Activated T-helper 17 cell treated with anti-CD3 and anti-CD28 coated beads, Interleukin-2, amount 50 U/mL, for 72 hours (primary cell): ENCODE data around the gene DACT1. TPM values are rescaled to one million over a fixed set of nuclear protein-coding genes. Genes with fewer than 3 reads are reported as not detected.

ENCODE experiments used
- ATAC-seq: fragments of 150-1000 bp; cut with Tn5 transposase; replicated peaks from 2 replicates; pipeline ENCODE4 v1.10.0; 2021; ENCODE audit warnings: mild to moderate bottlenecking, moderate library complexity
- H3K27ac Mint-ChIP-seq: one replicate; pipeline ENCODE4 v1.8.0; 2022; ENCODE audit warnings: mixed read lengths
- H3K27me3 Mint-ChIP-seq: one replicate; pipeline ENCODE4 v1.8.0; 2022; ENCODE audit warnings: mixed read lengths
- H3K36me3 Mint-ChIP-seq: one replicate; pipeline ENCODE4 v1.8.0; 2022; ENCODE audit warnings: low read depth, mild to moderate bottlenecking, mixed read lengths
- H3K4me1 Mint-ChIP-seq: one replicate; pipeline ENCODE4 v1.8.0; 2022; ENCODE audit warnings: mixed read lengths
- H3K4me3 Mint-ChIP-seq: one replicate; pipeline ENCODE4 v1.8.0; 2022; ENCODE audit warnings: mild to moderate bottlenecking, mixed read lengths
- H3K9me3 Mint-ChIP-seq: one replicate; pipeline ENCODE4 v1.8.0; 2022; ENCODE audit warnings: mixed read lengths
- total RNA-seq, 2 donors: library from RNA; stranded (reverse); gene quantifications; one replicate each; pipeline ENCODE4 v1.2.3, GENCODE V29; 2022

DACT1 gene
- total RNA-seq, 2 donors from 2014 or later = 2.5 to 2.8 TPM

GRCh38 chr14:58643366-58643765 is 5.6 kb downstream of the DACT1 start:
- Mint-ChIP-seq H3K36me3 (no peaks in the 10 kb centered on the region), H3K27ac (no peak overlapping the region), H3K4me3 (no peak overlapping the region), H3K4me1 (peaks cover 6% of the 10 kb centered on the region), H3K27me3 (peaks cover 16% of the 10 kb centered on the region), H3K9me3 (no peaks in the 10 kb centered on the region)
- no peak for ATAC-seq

DNA sequence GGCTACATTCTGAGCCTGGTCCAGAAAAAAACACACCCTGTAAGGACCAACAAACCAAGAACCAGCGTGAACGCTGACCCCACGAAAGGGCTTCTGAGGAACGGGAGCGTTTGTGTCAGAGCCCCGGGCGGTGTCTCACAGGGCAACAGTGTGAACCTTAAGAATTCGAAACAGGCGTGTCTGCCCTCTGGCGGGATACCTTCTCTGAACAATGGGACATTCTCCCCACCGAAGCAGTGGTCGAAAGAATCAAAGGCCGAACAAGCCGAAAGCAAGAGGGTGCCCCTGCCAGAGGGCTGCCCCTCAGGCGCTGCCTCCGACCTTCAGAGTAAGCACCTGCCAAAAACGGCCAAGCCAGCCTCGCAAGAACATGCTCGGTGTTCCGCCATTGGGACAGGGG is 7.9 kb downstream of the DACT1 start:
- Mint-ChIP-seq H3K27me3 (peaks cover 4% of the 10 kb centered on the region), H3K27ac (no peak overlapping the region), H3K36me3 (no peaks in the 10 kb centered on the region), H3K9me3 (no peaks in the 10 kb centered on the region), H3K4me1 (no peaks in the 10 kb centered on the region), H3K4me3 (no peak overlapping the region)
- ATAC-seq = no peak

GRCh38 chr14:58646479-58646878 is 8.7 kb downstream of the DACT1 start:
- ATAC-seq = no peak
- Mint-ChIP-seq H3K4me3 (no peak overlapping the region), H3K4me1 (no peaks in the 10 kb centered on the region), H3K27ac (no peak overlapping the region), H3K9me3 (no peaks in the 10 kb centered on the region), H3K27me3 (peaks cover 2% of the 10 kb centered on the region), H3K36me3 (no peaks in the 10 kb centered on the region)

DNA sequence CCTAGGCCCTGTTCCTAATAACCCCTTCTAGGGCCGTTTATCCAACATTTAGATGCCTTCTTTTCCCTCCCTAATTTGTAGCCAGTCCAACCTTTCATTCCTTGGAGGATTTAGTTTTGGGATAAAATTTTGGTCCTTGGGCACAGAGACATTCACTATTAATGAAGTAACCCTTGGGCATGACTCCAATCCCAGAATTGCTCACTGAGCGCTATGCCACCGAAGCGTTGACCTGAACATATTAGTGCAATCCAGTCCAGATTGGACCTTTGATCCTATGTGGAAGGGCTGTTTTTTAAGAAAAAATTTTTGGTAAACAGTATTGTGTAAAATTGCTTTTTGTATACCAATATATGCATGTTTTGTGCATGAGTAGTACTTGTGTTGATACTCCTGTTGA is 10.0 kb downstream of the DACT1 start:
- Mint-ChIP-seq H3K9me3 (no peaks in the 10 kb centered on the region), H3K27me3 (no peaks in the 10 kb centered on the region), H3K36me3 (no peaks in the 10 kb centered on the region), H3K4me3 (no peak overlapping the region), H3K4me1 (no peaks in the 10 kb centered on the region), H3K27ac (no peak overlapping the region)
- no peak for ATAC-seq

GRCh38 chr14:58650857-58651256 is 13.1 kb downstream of the DACT1 start:
- Mint-ChIP-seq H3K27ac (no peak overlapping the region), H3K4me1 (no peaks in the 10 kb centered on the region), H3K4me3 (no peak overlapping the region), H3K27me3 (peaks cover 10% of the 10 kb centered on the region), H3K9me3 (no peaks in the 10 kb centered on the region), H3K36me3 (no peaks in the 10 kb centered on the region)
- ATAC-seq = no peak

DNA sequence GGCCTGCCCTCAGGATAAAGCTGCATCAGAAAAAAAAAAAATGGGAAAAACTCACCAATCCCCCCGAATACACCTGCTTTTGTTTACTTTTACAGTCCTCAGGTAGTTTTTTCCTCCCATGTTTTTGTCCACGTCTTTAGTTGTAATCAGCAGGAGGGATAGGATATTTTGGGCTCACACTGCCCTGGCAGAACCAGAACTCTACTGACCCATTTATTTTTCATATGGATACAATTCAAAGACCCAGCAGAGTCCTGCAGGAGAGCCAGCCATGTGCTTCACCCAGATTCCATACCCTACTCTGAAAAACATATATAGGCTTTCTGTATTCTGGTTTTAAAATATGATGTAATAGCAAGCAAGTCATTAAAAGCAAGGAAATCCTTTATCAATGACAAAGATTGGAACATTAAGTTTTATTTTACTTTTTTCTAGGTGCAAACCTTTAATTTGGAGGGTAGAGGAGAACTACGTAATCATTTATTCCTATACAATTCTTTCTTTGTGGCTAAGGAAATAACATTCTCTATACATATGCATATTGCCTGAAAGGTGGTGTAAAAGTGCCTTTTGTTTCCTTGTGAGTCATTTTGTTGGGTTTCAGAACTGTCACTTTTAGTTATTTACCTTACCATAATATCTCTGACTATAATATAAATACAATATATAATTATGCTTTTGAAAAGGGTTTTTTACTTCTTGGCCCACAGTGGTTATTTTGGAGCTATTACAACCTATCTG is 19.1 kb downstream of the DACT1 start:
- Mint-ChIP-seq H3K36me3 (no peaks in the 10 kb centered on the region), H3K9me3 (no peaks in the 10 kb centered on the region), H3K4me3 (no peak overlapping the region), H3K4me1 (no peaks in the 10 kb centered on the region), H3K27me3 (peaks cover 10% of the 10 kb centered on the region), H3K27ac (no peak overlapping the region)
- no peak for ATAC-seq

DNA sequence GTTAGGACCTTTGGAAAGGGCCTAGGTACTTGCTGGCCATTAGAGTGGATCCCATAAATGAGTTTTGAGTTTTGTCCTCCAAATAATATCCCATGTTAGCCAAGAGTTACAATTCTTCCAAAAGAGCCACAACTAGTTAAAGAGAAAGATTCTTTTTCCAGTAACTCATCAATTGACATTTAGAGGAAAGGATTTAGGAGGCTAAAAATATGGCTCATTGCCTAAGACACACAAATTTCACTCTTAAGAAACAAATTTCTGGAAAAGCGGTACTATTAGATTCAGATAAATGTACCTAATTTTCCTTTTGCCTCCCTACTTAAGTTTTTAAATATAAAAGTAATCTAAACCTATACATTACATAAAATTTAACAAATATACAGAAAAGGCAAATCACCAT is 21.3 kb downstream of the DACT1 start:
- no peaks in the 10 kb centered on the region for H3K9me3 Mint-ChIP-seq
- H3K36me3 Mint-ChIP-seq = no peaks in the 10 kb centered on the region
- no peaks in the 10 kb centered on the region for H3K4me1 Mint-ChIP-seq

GRCh38 chr14:58659846-58660245 is 22.1 kb downstream of the DACT1 start:
- no peak overlapping the region for H3K27ac Mint-ChIP-seq
- H3K9me3 Mint-ChIP-seq = no peaks in the 10 kb centered on the region
- H3K4me3 Mint-ChIP-seq = no peak overlapping the region
- H3K36me3 Mint-ChIP-seq = no peaks in the 10 kb centered on the region
- no peak for ATAC-seq
- no peaks in the 10 kb centered on the region for H3K4me1 Mint-ChIP-seq
- peaks cover 3% of the 10 kb centered on the region for H3K27me3 Mint-ChIP-seq

More for the DNA sequence above, 21.3 kb downstream of the DACT1 start:
- peaks cover 7% of the 10 kb centered on the region for H3K27me3 Mint-ChIP-seq
- no peak overlapping the region for H3K4me3 Mint-ChIP-seq
- no peak for ATAC-seq
- H3K27ac Mint-ChIP-seq = no peak overlapping the region

DNA sequence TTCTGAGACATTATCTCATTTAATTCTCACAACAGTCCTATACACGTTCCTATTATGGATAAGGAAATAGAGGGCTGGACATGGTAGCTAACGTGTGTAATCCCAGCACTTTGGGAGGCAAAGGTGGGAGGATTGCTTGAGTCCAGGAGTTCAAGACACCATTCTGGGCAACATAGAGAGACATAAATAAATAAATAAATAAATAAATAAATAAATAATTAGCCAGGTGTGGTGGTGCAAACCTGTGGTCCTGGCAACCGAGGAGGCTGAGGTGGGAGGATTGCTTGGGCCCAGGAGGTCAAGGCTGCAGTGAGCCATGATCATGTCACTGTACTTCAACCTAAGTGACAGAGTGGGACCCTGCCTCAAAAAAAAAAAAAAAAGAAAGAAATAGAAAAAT is 22.6 kb downstream of the DACT1 start:
- no peak overlapping the region for H3K4me3 Mint-ChIP-seq
- no peaks in the 10 kb centered on the region for H3K9me3 Mint-ChIP-seq
- H3K4me1 Mint-ChIP-seq = no peaks in the 10 kb centered on the region
- ATAC-seq = no peak
- H3K36me3 Mint-ChIP-seq = no peaks in the 10 kb centered on the region
- H3K27ac Mint-ChIP-seq = no peak overlapping the region
- H3K27me3 Mint-ChIP-seq = peaks cover 3% of the 10 kb centered on the region

- ATAC-seq = no peak
- no peaks in the 10 kb centered on the region for H3K9me3 Mint-ChIP-seq
- no peak overlapping the region for H3K4me3 Mint-ChIP-seq
- H3K27ac Mint-ChIP-seq = no peak overlapping the region
- H3K4me1 Mint-ChIP-seq = no peaks in the 10 kb centered on the region
- peaks cover 3% of the 10 kb centered on the region for H3K27me3 Mint-ChIP-seq
- no peaks in the 10 kb centered on the region for H3K36me3 Mint-ChIP-seq
Observed at GRCh38 chr14:58662018-58662417, 24.3 kb downstream of the DACT1 start.

GRCh38 chr14:58662759-58663158 is 25.0 kb downstream of the DACT1 start:
- H3K36me3 Mint-ChIP-seq = no peaks in the 10 kb centered on the region
- peaks cover 3% of the 10 kb centered on the region for H3K27me3 Mint-ChIP-seq
- no peaks in the 10 kb centered on the region for H3K9me3 Mint-ChIP-seq
- H3K4me3 Mint-ChIP-seq = no peak overlapping the region
- H3K27ac Mint-ChIP-seq = no peak overlapping the region
- no peak for ATAC-seq
- H3K4me1 Mint-ChIP-seq = no peaks in the 10 kb centered on the region

- ATAC-seq = no peak
- no peaks in the 10 kb centered on the region for H3K9me3 Mint-ChIP-seq
- H3K4me1 Mint-ChIP-seq = no peaks in the 10 kb centered on the region
- no peak overlapping the region for H3K27ac Mint-ChIP-seq
- H3K27me3 Mint-ChIP-seq = peaks cover 3% of the 10 kb centered on the region
- H3K4me3 Mint-ChIP-seq = no peak overlapping the region
- no peaks in the 10 kb centered on the region for H3K36me3 Mint-ChIP-seq
Observed at GRCh38 chr14:58663494-58664111, 25.8 kb downstream of the DACT1 start.

- Mint-ChIP-seq H3K4me1 (no peaks in the 10 kb centered on the region), H3K9me3 (no peaks in the 10 kb centered on the region)
Observed at GRCh38 chr14:58665773-58666500, 28.2 kb downstream of the DACT1 start.

DNA sequence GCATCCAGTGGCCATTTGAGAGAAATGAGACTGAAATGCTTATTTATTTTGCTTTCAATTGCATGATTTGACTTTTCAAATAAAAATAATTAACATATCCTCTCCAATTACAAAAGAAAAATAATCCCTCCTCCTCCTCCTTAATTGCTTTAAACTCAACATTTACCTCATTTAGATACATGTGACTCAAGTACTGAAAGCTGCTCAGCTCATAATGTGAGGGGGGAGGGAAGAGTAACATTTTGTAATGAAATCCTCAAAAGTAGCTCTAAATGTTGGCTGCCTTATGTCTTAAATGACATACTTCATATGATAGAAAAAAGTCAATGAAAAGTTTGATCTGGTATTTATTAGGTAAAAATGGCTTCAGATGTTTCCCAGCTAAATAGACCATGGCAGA is 29.0 kb downstream of the DACT1 start:
- peaks cover 3% of the 10 kb centered on the region for H3K27me3 Mint-ChIP-seq
- H3K27ac Mint-ChIP-seq = no peak overlapping the region
- H3K4me1 Mint-ChIP-seq = no peaks in the 10 kb centered on the region
- H3K36me3 Mint-ChIP-seq = no peaks in the 10 kb centered on the region
- H3K4me3 Mint-ChIP-seq = no peak overlapping the region
- ATAC-seq = no peak
- H3K9me3 Mint-ChIP-seq = no peaks in the 10 kb centered on the region

More at GRCh38 chr14:58665773-58666500, 28.2 kb downstream of the DACT1 start:
- no peak overlapping the region for H3K4me3 Mint-ChIP-seq
- H3K27me3 Mint-ChIP-seq = peaks cover 3% of the 10 kb centered on the region
- ATAC-seq = peak; percentile 52
- no peaks in the 10 kb centered on the region for H3K36me3 Mint-ChIP-seq
- H3K27ac Mint-ChIP-seq = no peak overlapping the region

DNA sequence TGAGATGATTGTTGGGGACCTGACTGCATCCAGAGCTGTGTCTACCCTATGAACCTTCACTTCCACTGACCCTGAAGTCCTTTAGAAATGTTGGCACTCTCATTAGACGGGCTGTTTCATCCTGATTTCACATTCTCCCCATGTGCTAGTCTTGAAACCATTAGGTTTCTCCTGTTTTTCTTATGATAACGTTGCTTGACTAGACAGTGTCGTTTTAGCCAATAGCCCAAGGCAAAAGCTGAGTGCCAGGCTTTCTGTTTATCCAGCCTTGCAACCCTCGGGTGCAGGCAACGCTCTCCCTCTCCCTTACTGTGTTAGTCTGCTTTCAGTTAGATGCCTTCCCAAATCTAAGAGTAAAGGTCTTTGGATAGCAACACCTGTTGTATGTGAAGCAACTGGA is 30.1 kb downstream of the DACT1 start:
- no peaks in the 10 kb centered on the region for H3K4me1 Mint-ChIP-seq
- H3K27ac Mint-ChIP-seq = no peak overlapping the region
- no peak for ATAC-seq
- H3K36me3 Mint-ChIP-seq = no peaks in the 10 kb centered on the region
- no peak overlapping the region for H3K4me3 Mint-ChIP-seq
- H3K9me3 Mint-ChIP-seq = no peaks in the 10 kb centered on the region
- peaks cover 4% of the 10 kb centered on the region for H3K27me3 Mint-ChIP-seq
